PC-3 (cell line): ENCODE data around the gene SCAMP4. TPM values are rescaled to one million over a fixed set of nuclear protein-coding genes. Genes with fewer than 3 reads are reported as not detected.

Experiments
- ATAC-seq: fragments of 200-7000 bp; cut with Tn5 transposase; 2 replicates; pipeline ENCODE4 v1.9.1; 2020; ENCODE audit warnings: mild to moderate bottlenecking, moderate library complexity
- BruUV-seq: library from RNA; stranded (reverse); fragments of 400-500 nt; replicated peaks from 2 replicates; lab custom pipeline; 2021; lab: Mats Ljungman, UMichigan
- CTCF ChIA-PET: fragments of 300-600 bp; sonication (Branson Sonifier 250); formaldehyde crosslinking; loops from one replicate; lab custom pipeline; 2022; ENCODE audit warnings: antibody characterized with exemption; lab: Charles Lee
- POLR2A ChIA-PET: fragments of 300-600 bp; sonication (Branson Sonifier 250); formaldehyde crosslinking; loops from one replicate; lab custom pipeline; 2022; ENCODE audit warnings: antibody characterized with exemption; ENCODE audit not compliant: unreplicated experiment; lab: Charles Lee
- DNase-seq: peaks from one replicate; pipeline ENCODE4 v3.0.0-alpha.2; 2015
- H2AFZ ChIP-seq: fragments of 300-600 bp; sonication (generic); 2 replicates; pipeline ENCODE4 v1.6.0; 2016; ENCODE audit warnings: antibody characterized with exemption, low read length
- H3F3A ChIP-seq: fragments of 300-600 bp; sonication (generic); one replicate; pipeline ENCODE4 v1.6.0; 2017; ENCODE audit warnings: antibody characterized with exemption, low read length, control low read depth, mild to moderate bottlenecking; ENCODE audit not compliant: unreplicated experiment
- H3K27ac ChIP-seq: fragments of 300-600 bp; sonication (generic); 2 replicates; pipeline ENCODE4 v1.5.1; 2016; ENCODE audit warnings: mild to moderate bottlenecking, low read length
- H3K27me3 ChIP-seq: fragments of 300-600 bp; sonication (generic); 2 replicates; pipeline ENCODE4 v1.6.1; 2016; ENCODE audit warnings: low read length, mixed read lengths
- H3K36me3 ChIP-seq: fragments of 300-600 bp; sonication (generic); 2 replicates; pipeline ENCODE4 v1.6.1; 2016; ENCODE audit warnings: low read depth, mixed run types, low read length, mixed read lengths
- H3K4me1 ChIP-seq: fragments of 300-600 bp; sonication (generic); 2 replicates; pipeline ENCODE4 v1.5.1; 2016; ENCODE audit warnings: low read length; ENCODE audit not compliant: insufficient read depth
- H3K4me2 ChIP-seq: fragments of 300-600 bp; sonication (generic); 2 replicates; pipeline ENCODE4 v1.6.0; 2016; ENCODE audit warnings: low read length
- H3K4me3 ChIP-seq: fragments of 300-600 bp; sonication (generic); 2 replicates; pipeline ENCODE4 v1.5.1; 2016; ENCODE audit warnings: mild to moderate bottlenecking, low read length, mixed read lengths
- H3K79me2 ChIP-seq: fragments of 300-600 bp; sonication (generic); 2 replicates; pipeline ENCODE4 v1.6.1; 2017; ENCODE audit warnings: low read length, mixed read lengths
- H3K9ac ChIP-seq: fragments of 300-600 bp; sonication (generic); 2 replicates; pipeline ENCODE4 v1.6.0; 2016; ENCODE audit warnings: mild to moderate bottlenecking, low read length
- H3K9me2 ChIP-seq: fragments of 300-600 bp; sonication (generic); replicated peaks from 2 replicates; pipeline ENCODE4 v1.6.1; 2016; ENCODE audit warnings: mixed run types, low read length, mixed read lengths
- H3K9me3 ChIP-seq: fragments of 300-600 bp; sonication (generic); 2 replicates; pipeline ENCODE4 v1.6.1; 2016; ENCODE audit warnings: low read length, mixed read lengths
- H4K20me1 ChIP-seq: fragments of 300-600 bp; sonication (generic); 2 replicates; pipeline ENCODE4 v1.6.1; 2016; ENCODE audit warnings: low read length, mixed read lengths
- CTCF ChIP-seq: fragments of 300-600 bp; sonication (generic); conservative IDR thresholded peaks from 2 replicates; pipeline ENCODE4 v1.5.1; 2017; ENCODE audit warnings: antibody characterized with exemption, low read depth, mild to moderate bottlenecking, low read length
- EZH2 ChIP-seq: fragments of 300-600 bp; sonication (generic); IDR thresholded peaks from one replicate; pipeline ENCODE4 v1.6.1; 2017; ENCODE audit warnings: antibody characterized with exemption, mild to moderate bottlenecking, low read length; ENCODE audit not compliant: unreplicated experiment
- EZH2phosphoT487 ChIP-seq: fragments of 300-600 bp; sonication (generic); IDR thresholded peaks from 2 replicates; pipeline ENCODE4 v1.6.1; 2018; ENCODE audit warnings: mild to moderate bottlenecking, antibody characterized with exemption, low read length, borderline replicate concordance
- intact Hi-C: fragments of 100-400 bp; cut with micrococcal nuclease; formaldehyde crosslinking; loops from 2 replicates; pipeline ENCODE4 v1.9.0; 2023
- total RNA-seq: library from RNA; depleted of rRNA; stranded (reverse); fragments of >200 nt; gene quantifications from 2 replicates; pipeline ENCODE4 v1.2.3, GENCODE V29; 2014

The SCAMP4 gene
- total RNA-seq, 1 experiment from 2014 or later: 61.5 TPM

- CTCF ChIA-PET: no interaction called here
- H3K79me2 ChIP-seq: no peaks in the 10 kb centered on the region
- intact Hi-C loops: no loop called here
These were observed 16.6 kb downstream of the SCAMP4 start for GRCh38 chr19:1921825-1922224.

GRCh38 chr19:1922803-1923202 lies 17.6 kb downstream of the SCAMP4 start:
- Histone ChIP-seq H3K9me2 (no peaks in the 10 kb centered on the region), H4K20me1 (no peaks in the 10 kb centered on the region), H3K4me2 (no peak overlapping the region), H3K4me3 (no peak overlapping the region), H3K27me3 (no peaks in the 10 kb centered on the region), H3K9me3 (no peaks in the 10 kb centered on the region), H3K79me2 (no peaks in the 10 kb centered on the region), H3K36me3 (peaks cover 4% of the 10 kb centered on the region; the same call in 1 of the 2 replicates), H3K4me1 (no peaks in the 10 kb centered on the region), H3K9ac (no peak overlapping the region), H3K27ac (no peak overlapping the region), H3F3A (no peaks in the 10 kb centered on the region), H2AFZ (no peak overlapping the region)
- ChIA-PET POLR2A (no interaction called here), CTCF (no interaction called here)
- no peak for DNase-seq
- no peak for ATAC-seq
- intact Hi-C loops: no loop called here
- TF ChIP-seq CTCF (no peak), EZH2 (no peak), EZH2phosphoT487 (no peak)
- no TSS peak for BruUV-seq

More at GRCh38 chr19:1921825-1922224, 16.6 kb downstream of the SCAMP4 start:
- ATAC-seq (no peak), DNase-seq (no peak)
- H3K36me3 ChIP-seq: peaks cover 4% of the 10 kb centered on the region; the same call in 1 of the 2 replicates
- no TSS peak for BruUV-seq
- no peaks in the 10 kb centered on the region for H3K4me1 ChIP-seq
- no peak overlapping the region for H3K27ac ChIP-seq
- H4K20me1 ChIP-seq: no peaks in the 10 kb centered on the region
- H3K4me2 ChIP-seq: no peak overlapping the region
- H3K9me2 ChIP-seq: no peaks in the 10 kb centered on the region
- POLR2A ChIA-PET: no interaction called here
- H3K4me3 ChIP-seq: no peak overlapping the region
- H2AFZ ChIP-seq: no peak overlapping the region
- no peak overlapping the region for H3K9ac ChIP-seq
- no peaks in the 10 kb centered on the region for H3F3A ChIP-seq
- TF ChIP-seq EZH2phosphoT487: no peak
- no peak for TF ChIP-seq EZH2
- TF ChIP-seq CTCF: no peak
- H3K9me3 ChIP-seq: no peaks in the 10 kb centered on the region
- no peaks in the 10 kb centered on the region for H3K27me3 ChIP-seq

- intact Hi-C loops: no loop called here
- no peaks in the 10 kb centered on the region for H3K9me2 ChIP-seq
- H3F3A ChIP-seq: no peaks in the 10 kb centered on the region
- no peak for ATAC-seq
- H3K4me2 ChIP-seq: no peak overlapping the region
- no peak overlapping the region for H2AFZ ChIP-seq
- no peak overlapping the region for H3K4me3 ChIP-seq
- no peaks in the 10 kb centered on the region for H3K9me3 ChIP-seq
- no peaks in the 10 kb centered on the region for H3K79me2 ChIP-seq
- H3K27me3 ChIP-seq: no peaks in the 10 kb centered on the region
- H3K4me1 ChIP-seq: no peaks in the 10 kb centered on the region
- POLR2A ChIA-PET: no interaction called here
- peaks cover 4% of the 10 kb centered on the region; the same call in 1 of the 2 replicates for H3K36me3 ChIP-seq
- CTCF ChIA-PET: no interaction called here
- H3K27ac ChIP-seq: no peak overlapping the region
- no peak for TF ChIP-seq CTCF
- TF ChIP-seq EZH2: no peak
- TF ChIP-seq EZH2phosphoT487: no peak
- no TSS peak for BruUV-seq
- no peak for DNase-seq
- no peak overlapping the region for H3K9ac ChIP-seq
- H4K20me1 ChIP-seq: no peaks in the 10 kb centered on the region
These were observed 18.1 kb downstream of the SCAMP4 start for GRCh38 chr19:1923319-1923718.
